Upper lobe of left lung (tissue), 6 donors: ENCODE data around the gene FOXO3. TPM values are rescaled to one million over a fixed set of nuclear protein-coding genes. Genes with fewer than 3 reads are reported as not detected.

Experiments used
- ATAC-seq, 2 donors: fragments of 200-7000 bp; cut with Tn5 transposase; one replicate each; pipeline ENCODE4 v1.9.1; 2022; ENCODE audit warnings: mild to moderate bottlenecking in 2 of 2, moderate library complexity in 2 of 2; ENCODE audit not compliant: low FRiP score in 2 of 2
- DNase-seq, 2 donors: peaks; one replicate each; pipeline ENCODE4 v3.0.0-alpha.2; 2019 to 2020
- H3K27ac ChIP-seq, 4 donors: fragments of 200-600 bp; sonication (generic); one replicate each; pipeline ENCODE4 v1.5.1; 2016 to 2019
- H3K27me3 ChIP-seq, 4 donors: fragments of 200-600 bp; sonication (generic); one replicate each; pipeline ENCODE4 v1.5.1; 2017 to 2019
- H3K36me3 ChIP-seq, 4 donors: fragments of 200-600 bp; sonication (generic); one replicate each; pipeline ENCODE4 v1.5.1; 2016 to 2019
- H3K4me1 ChIP-seq, 4 donors: fragments of 200-600 bp; sonication (generic); one replicate each; pipeline ENCODE4 v1.5.1; 2018 to 2019
- H3K4me3 ChIP-seq, 4 donors: fragments of 200-600 bp; sonication (generic); one replicate each; pipeline ENCODE4 v1.5.1; 2017 to 2019; ENCODE audit warnings: mild to moderate bottlenecking in 2 of 4, moderate library complexity in 1 of 4
- H3K9me3 ChIP-seq, 4 donors: fragments of 200-600 bp; sonication (generic); one replicate each; pipeline ENCODE4 v1.5.1; 2018 to 2019
- CTCF ChIP-seq, 6 experiments: fragments of 450-650 bp in 4 of 6; fragments of 200-600 bp in 2 of 6; sonication (generic) in 2 of 6; IDR thresholded peaks; one replicate each; pipeline ENCODE4 v1.5.1; 2016 to 2019; ENCODE audit warnings: antibody characterized with exemption in 6 of 6
- EP300 ChIP-seq, 4 donors: sonication (generic); formaldehyde crosslinking; IDR thresholded peaks; one replicate each; pipeline ENCODE4 v1.5.1; 2017; ENCODE audit warnings: antibody characterized with exemption in 4 of 4, control low read depth in 2 of 4
- POLR2A ChIP-seq, 4 donors: fragments of 450-650 bp; IDR thresholded peaks; one replicate each; pipeline ENCODE4 v1.5.1; 2016 to 2017; ENCODE audit warnings: antibody characterized with exemption in 4 of 4, mild to moderate bottlenecking in 2 of 4
- POLR2AphosphoS5 ChIP-seq, 2 donors: sonication (generic); formaldehyde crosslinking; IDR thresholded peaks; one replicate each; pipeline ENCODE4 v1.5.1; 2017; ENCODE audit warnings: antibody characterized with exemption in 2 of 2
- WGBS, 2 donors: methylation state at CpG; one replicate each; pipeline ENCODE4 v1.1.5; 2017 to 2018; 5-methylcytosine and 5-hydroxymethylcytosine counted together
- total RNA-seq, 6 donors: library from RNA; depleted of rRNA in 4 of 6; stranded (reverse); fragments of >200 nt in 4 of 6; gene quantifications; one replicate each; pipeline versions ENCODE4 v1.1.0 to v1.2.1, GENCODE V29; 2016 to 2021
- donor health status: DM: no; HTN: no; CAD: no; lungs with moderate emphysema.
- donor health status: DM: no; HTN: yes; CAD: no; lungs with severe emphysema.

FOXO3 gene
- total RNA-seq, 6 donors from 2014 or later, result 52.6 to 101 (median 71.9) TPM

GRCh38 chr6:108565893-108566292, 5.2 kb downstream of the FOXO3 start:
- Histone ChIP-seq H3K27ac (peak overlapping the region; percentile 82 to 100 (median 98)), H3K9me3 (no peaks in the 10 kb centered on the region), H3K36me3 (peaks cover 15 to 40% (median 23%) of the 10 kb centered on the region in 4 donors), H3K27me3 (no peaks in the 10 kb centered on the region), H3K4me3 (peak overlapping the region in 1 of 4 donors; percentile 89), H3K4me1 (peaks cover 58 to 78% (median 67%) of the 10 kb centered on the region in 4 donors)
- DNase-seq, result peak in 1 of 2 donors; percentile 58
- WGBS, 2 donors, result 5 to 10% methylated on average over 4 of the region's 4 CpGs
- TF ChIP-seq CTCF (IDR thresholded peaks at IDR 0.05) (peak in 1 of 6 experiments; percentile 17), POLR2A (IDR thresholded peaks at IDR 0.05) (no peak), EP300 (IDR thresholded peaks at IDR 0.05) (peak in 2 of 4 donors; percentile 76 to 84), POLR2AphosphoS5 (IDR thresholded peaks at IDR 0.05) (peak; percentile 72 to 94)
- peak; percentile 56 to 75 for ATAC-seq

- no peak overlapping the region for H3K4me3 ChIP-seq
- TF ChIP-seq POLR2A (IDR thresholded peaks at IDR 0.05), result no peak
- TF ChIP-seq POLR2AphosphoS5 (IDR thresholded peaks at IDR 0.05), result no peak
- TF ChIP-seq EP300 (IDR thresholded peaks at IDR 0.05), result no peak
- no peak for TF ChIP-seq CTCF (IDR thresholded peaks at IDR 0.05)
- no peak for DNase-seq
- H3K4me1 ChIP-seq, result peaks cover 61 to 79% (median 69%) of the 10 kb centered on the region in 4 donors
- peaks cover 15 to 45% (median 24%) of the 10 kb centered on the region in 4 donors for H3K36me3 ChIP-seq
- peak overlapping the region; percentile 82 to 100 (median 98) for H3K27ac ChIP-seq
- ATAC-seq, result no peak
- H3K9me3 ChIP-seq, result no peaks in the 10 kb centered on the region
- no peaks in the 10 kb centered on the region for H3K27me3 ChIP-seq
These were observed 5.7 kb downstream of the FOXO3 start for GRCh38 chr6:108566406-108566805.

GRCh38 chr6:108568101-108568500, 7.4 kb downstream of the FOXO3 start:
- H3K27me3 ChIP-seq, result no peaks in the 10 kb centered on the region
- WGBS, 2 donors, result 86% methylated on average over 5 of the region's 5 CpGs
- H3K36me3 ChIP-seq, result peaks cover 15 to 55% (median 25%) of the 10 kb centered on the region in 4 donors
- peak overlapping the region in 3 of 4 donors; percentile 0 to 100 (median 48) for H3K27ac ChIP-seq
- TF ChIP-seq POLR2AphosphoS5 (IDR thresholded peaks at IDR 0.05), result no peak
- TF ChIP-seq POLR2A (IDR thresholded peaks at IDR 0.05), result no peak
- no peak for TF ChIP-seq CTCF (IDR thresholded peaks at IDR 0.05)
- TF ChIP-seq EP300 (IDR thresholded peaks at IDR 0.05), result no peak
- H3K4me3 ChIP-seq, result no peak overlapping the region
- ATAC-seq (no peak), DNase-seq (no peak)
- H3K4me1 ChIP-seq, result peaks cover 64 to 76% (median 68%) of the 10 kb centered on the region in 4 donors
- no peaks in the 10 kb centered on the region for H3K9me3 ChIP-seq

- Histone ChIP-seq H3K4me3 (no peak overlapping the region), H3K27me3 (no peaks in the 10 kb centered on the region), H3K4me1 (peaks cover 62 to 75% (median 68%) of the 10 kb centered on the region in 4 donors), H3K36me3 (peaks cover 15 to 55% (median 25%) of the 10 kb centered on the region in 4 donors), H3K9me3 (no peaks in the 10 kb centered on the region), H3K27ac (peak overlapping the region in 3 of 4 donors; percentile 12 to 100 (median 23))
- WGBS, 2 donors, result 70 to 73% methylated on average over 3 of the region's 3 CpGs
- TF ChIP-seq EP300 (IDR thresholded peaks at IDR 0.05) (no peak), POLR2AphosphoS5 (IDR thresholded peaks at IDR 0.05) (no peak), POLR2A (IDR thresholded peaks at IDR 0.05) (no peak)
- no peak for ATAC-seq
- DNase-seq, result no peak
These were observed 8.0 kb downstream of the FOXO3 start for GRCh38 chr6:108568551-108569305.

- Histone ChIP-seq H3K36me3 (peaks cover 15 to 55% (median 25%) of the 10 kb centered on the region in 4 donors), H3K9me3 (no peaks in the 10 kb centered on the region), H3K4me3 (no peak overlapping the region), H3K27me3 (no peaks in the 10 kb centered on the region), H3K27ac (no peak overlapping the region), H3K4me1 (peaks cover 62 to 75% (median 66%) of the 10 kb centered on the region in 4 donors)
- TF ChIP-seq EP300 (IDR thresholded peaks at IDR 0.05) (no peak), POLR2AphosphoS5 (IDR thresholded peaks at IDR 0.05) (no peak), POLR2A (IDR thresholded peaks at IDR 0.05) (no peak), CTCF (IDR thresholded peaks at IDR 0.05) (no peak)
- no peak for DNase-seq
- ATAC-seq, result no peak
- 100% methylated on average over 1 of the region's 1 CpG for WGBS, 2 donors
These were observed 9.8 kb downstream of the FOXO3 start for GRCh38 chr6:108570517-108570916.
